AG04450 (cell line): Measurements from ENCODE around the gene ZNF665. TPM values are rescaled to one million over a fixed set of nuclear protein-coding genes. Genes with fewer than 3 reads are reported as not detected.
A peak's percentile ranks its signal among the peaks of the same experiment; 100 is the strongest.

Source experiments
- CTCF ChIA-PET: fragments of 300-600, 350-600 bp; formaldehyde crosslinking; extraction: SDS; loops from one replicate; lab custom pipeline; 2022; ENCODE audit warnings: antibody characterized with exemption, inconsistent platforms; lab: Charles Lee
- POLR2A ChIA-PET: fragments of 350-600 bp; formaldehyde crosslinking; extraction: SDS; loops from one replicate; lab custom pipeline; 2021; ENCODE audit warnings: antibody characterized with exemption, inconsistent platforms; lab: Yijun Ruan, JAX
- DNase-seq: peaks from one replicate; pipeline ENCODE4 v3.0.0-alpha.2; 2011; ENCODE audit warnings: low read depth, low spot score
- H3K27ac ChIP-seq: one replicate; pipeline ENCODE4 v1.5.1; 2012; ENCODE audit warnings: low read depth, low read length, control low read depth
- H3K27me3 ChIP-seq: one replicate; pipeline ENCODE4 v1.6.0; 2012; ENCODE audit warnings: low read length; ENCODE audit not compliant: control insufficient read depth, insufficient read depth
- H3K4me3 ChIP-seq: 2 replicates; pipeline ENCODE4 v1.5.1; 2011; ENCODE audit warnings: mild to moderate bottlenecking, low read depth, low read length, control low read depth
- H3K9me3 ChIP-seq: 2 replicates; pipeline ENCODE4 v1.5.1; 2012; ENCODE audit warnings: low read length; ENCODE audit not compliant: control insufficient read depth, insufficient read depth
- polyA plus RNA-seq: library from polyadenylated mRNA; depleted of rRNA; stranded (reverse); fragments of >200 nt; gene quantifications from 2 replicates; pipeline ENCODE4 v1.2.3, GENCODE V29; 2011
- TF ChIP-seq, protein P1 (sequence below): IDR thresholded peaks from 2 replicates; pipeline ENCODE4 v1.5.1; 2011; ENCODE audit warnings: low read depth, low read length, control low read depth, inconsistent platforms

The ZNF665 gene
- polyA plus RNA-seq, 1 experiment: 4.1 TPM

GRCh38 chr19:53183146-53183764, 9.9 kb downstream of the ZNF665 start:
- TF ChIP-seq, protein P1, sequence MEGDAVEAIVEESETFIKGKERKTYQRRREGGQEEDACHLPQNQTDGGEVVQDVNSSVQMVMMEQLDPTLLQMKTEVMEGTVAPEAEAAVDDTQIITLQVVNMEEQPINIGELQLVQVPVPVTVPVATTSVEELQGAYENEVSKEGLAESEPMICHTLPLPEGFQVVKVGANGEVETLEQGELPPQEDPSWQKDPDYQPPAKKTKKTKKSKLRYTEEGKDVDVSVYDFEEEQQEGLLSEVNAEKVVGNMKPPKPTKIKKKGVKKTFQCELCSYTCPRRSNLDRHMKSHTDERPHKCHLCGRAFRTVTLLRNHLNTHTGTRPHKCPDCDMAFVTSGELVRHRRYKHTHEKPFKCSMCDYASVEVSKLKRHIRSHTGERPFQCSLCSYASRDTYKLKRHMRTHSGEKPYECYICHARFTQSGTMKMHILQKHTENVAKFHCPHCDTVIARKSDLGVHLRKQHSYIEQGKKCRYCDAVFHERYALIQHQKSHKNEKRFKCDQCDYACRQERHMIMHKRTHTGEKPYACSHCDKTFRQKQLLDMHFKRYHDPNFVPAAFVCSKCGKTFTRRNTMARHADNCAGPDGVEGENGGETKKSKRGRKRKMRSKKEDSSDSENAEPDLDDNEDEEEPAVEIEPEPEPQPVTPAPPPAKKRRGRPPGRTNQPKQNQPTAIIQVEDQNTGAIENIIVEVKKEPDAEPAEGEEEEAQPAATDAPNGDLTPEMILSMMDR: no peak
- H3K27me3 ChIP-seq: no peaks in the 10 kb centered on the region
- POLR2A ChIA-PET: no interaction called here
- H3K4me3 ChIP-seq: no peak overlapping the region
- CTCF ChIA-PET: no interaction called here
- H3K9me3 ChIP-seq: peaks cover 29% of the 10 kb centered on the region
- no peak for DNase-seq
- peak overlapping the region; percentile 31 for H3K27ac ChIP-seq

DNA sequence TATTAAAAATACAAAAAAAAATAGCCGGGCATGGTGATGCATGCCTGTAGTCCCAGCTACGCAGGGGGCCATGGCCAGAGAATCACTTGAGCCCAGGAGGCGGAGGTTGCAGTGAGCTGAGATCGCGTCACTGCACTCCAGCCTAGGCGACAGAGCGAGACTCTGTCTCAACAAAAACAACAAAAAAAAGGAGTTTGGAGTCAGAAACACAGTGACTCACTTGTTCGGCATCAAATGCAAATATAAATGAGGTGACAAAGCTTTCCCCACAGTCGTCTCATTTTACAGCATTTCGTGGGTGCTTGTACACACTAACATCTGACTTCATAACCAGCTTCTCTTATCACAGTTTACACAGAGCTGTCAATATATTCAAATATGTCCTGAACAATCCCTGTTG, 11.0 kb downstream of the ZNF665 start:
- ChIA-PET POLR2A (no interaction called here), CTCF (interaction anchor here (1.6 kb wide), 1 partner anchor 13 kb away, joined by 4 read pairs; no protein-coding TSS in a partner anchor)
- H3K4me3 ChIP-seq: no peak overlapping the region
- no peak for DNase-seq
- TF ChIP-seq, protein P1: no peak
- H3K27me3 ChIP-seq: no peaks in the 10 kb centered on the region
- peaks cover 29% of the 10 kb centered on the region for H3K9me3 ChIP-seq
- no peak overlapping the region for H3K27ac ChIP-seq

- POLR2A ChIA-PET: no interaction called here
- DNase-seq: no peak
- H3K9me3 ChIP-seq: peaks cover 26% of the 10 kb centered on the region
- TF ChIP-seq, protein P1: no peak
- H3K27ac ChIP-seq: no peak overlapping the region
- CTCF ChIA-PET: no interaction called here
- H3K4me3 ChIP-seq: no peak overlapping the region
- H3K27me3 ChIP-seq: no peaks in the 10 kb centered on the region
Measured at GRCh38 chr19:53177986-53178385, 15.2 kb downstream of the ZNF665 start.

DNA sequence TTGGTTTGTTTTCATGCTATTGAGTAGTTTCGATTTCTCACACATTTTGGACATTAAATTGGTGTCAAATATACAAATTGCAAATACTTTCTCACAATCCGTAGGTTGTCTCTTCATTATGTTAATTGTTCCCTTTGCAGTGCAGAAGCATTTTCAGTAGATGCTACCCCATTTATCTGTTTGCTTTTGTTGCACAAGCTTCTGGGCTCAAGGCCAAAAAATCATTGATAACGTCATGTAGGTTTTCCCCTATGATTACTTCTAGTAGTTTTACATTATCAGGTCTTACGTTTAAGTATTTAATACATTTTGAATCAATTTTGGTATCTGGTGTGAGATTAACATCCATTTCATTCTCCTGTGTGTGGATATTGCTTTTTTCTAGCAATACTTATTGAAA, 20.3 kb downstream of the ZNF665 start:
- peaks cover 9% of the 10 kb centered on the region for H3K9me3 ChIP-seq

DNA sequence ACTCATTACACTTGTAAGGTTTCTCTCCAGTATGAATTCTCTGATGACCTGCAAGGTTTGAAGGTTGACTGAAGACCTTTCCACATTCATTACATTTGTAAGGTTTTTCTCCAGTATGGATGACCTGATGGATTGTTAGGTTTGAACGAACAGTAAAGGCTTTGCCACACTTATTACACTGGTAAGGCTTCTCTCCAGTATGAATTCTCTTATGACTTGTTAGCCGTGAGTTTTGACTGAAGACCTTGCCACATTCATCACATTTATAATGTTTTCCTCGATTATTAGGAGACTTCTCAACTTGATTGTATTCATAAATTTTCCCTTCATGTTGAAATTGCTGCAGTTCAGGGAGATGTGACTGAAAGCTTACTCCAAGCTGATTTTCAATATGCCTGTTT, 27.5 kb downstream of the ZNF665 start:
- TF ChIP-seq, protein P1: no peak
- no peak for DNase-seq
- peaks cover 27% of the 10 kb centered on the region for H3K9me3 ChIP-seq
- H3K4me3 ChIP-seq: no peak overlapping the region
- H3K27ac ChIP-seq: no peak overlapping the region
- POLR2A ChIA-PET: no interaction called here
- CTCF ChIA-PET: no interaction called here
- no peaks in the 10 kb centered on the region for H3K27me3 ChIP-seq

More for the DNA sequence above, 20.3 kb downstream of the ZNF665 start:
- TF ChIP-seq, protein P1: no peak
- no peak for DNase-seq
- CTCF ChIA-PET: no interaction called here
- no peaks in the 10 kb centered on the region for H3K27me3 ChIP-seq
- H3K27ac ChIP-seq: no peak overlapping the region
- POLR2A ChIA-PET: no interaction called here
- H3K4me3 ChIP-seq: no peak overlapping the region
